ENCODE measurements around the gene STAG1. TPM values are rescaled to one million over a fixed set of nuclear protein-coding genes. Genes with fewer than 3 reads are reported as not detected.

Gene STAG1
- total RNA-seq, 1 donor from 2014 or later = 57.1 TPM

DNA sequence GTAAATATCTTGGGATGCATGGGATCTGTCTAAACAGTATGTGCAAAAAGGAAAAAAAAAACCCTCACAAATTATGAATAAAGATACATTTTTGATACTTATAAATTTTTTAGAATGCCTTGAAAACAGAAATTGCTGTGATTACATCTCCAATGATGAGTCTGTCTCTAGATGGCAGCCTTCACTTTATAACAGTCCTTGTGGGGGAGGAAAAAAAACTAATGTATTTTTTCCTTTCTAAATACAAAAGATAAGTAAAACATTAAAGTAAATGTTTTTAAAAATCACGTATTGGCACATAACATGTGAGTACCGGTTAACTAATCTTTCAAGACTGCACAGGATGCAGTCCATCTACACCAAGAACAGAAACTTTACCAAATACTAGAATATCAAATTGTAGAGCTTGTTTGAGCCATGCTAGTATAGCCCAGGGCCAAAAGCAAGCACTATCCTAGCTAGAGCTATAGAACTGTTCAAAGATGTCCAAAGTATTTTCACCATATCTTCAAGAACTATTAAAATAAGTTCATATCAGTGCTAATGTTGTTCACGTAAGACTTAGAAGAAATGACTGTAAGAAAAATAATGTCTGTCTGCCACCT is 206.4 kb downstream of the STAG1 start:
- ATAC-seq (ENCODE audit: low read depth) = no peak
- no peaks in the 10 kb centered on the region for H3K27me3 Mint-ChIP-seq
- ChIA-PET POLR2A (interaction anchor here (0.9 kb wide), 1 partner anchor 208 kb away, joined by 5 read pairs; no protein-coding TSS in a partner anchor), CTCF (interaction anchor here (4.0 kb wide), 1 partner anchor 207 kb away, joined by 13 read pairs; the partner anchor contains the start of gene STAG1)
- no peak overlapping the region for H3K4me3 Mint-ChIP-seq
- TF ChIP-seq, protein P1, sequence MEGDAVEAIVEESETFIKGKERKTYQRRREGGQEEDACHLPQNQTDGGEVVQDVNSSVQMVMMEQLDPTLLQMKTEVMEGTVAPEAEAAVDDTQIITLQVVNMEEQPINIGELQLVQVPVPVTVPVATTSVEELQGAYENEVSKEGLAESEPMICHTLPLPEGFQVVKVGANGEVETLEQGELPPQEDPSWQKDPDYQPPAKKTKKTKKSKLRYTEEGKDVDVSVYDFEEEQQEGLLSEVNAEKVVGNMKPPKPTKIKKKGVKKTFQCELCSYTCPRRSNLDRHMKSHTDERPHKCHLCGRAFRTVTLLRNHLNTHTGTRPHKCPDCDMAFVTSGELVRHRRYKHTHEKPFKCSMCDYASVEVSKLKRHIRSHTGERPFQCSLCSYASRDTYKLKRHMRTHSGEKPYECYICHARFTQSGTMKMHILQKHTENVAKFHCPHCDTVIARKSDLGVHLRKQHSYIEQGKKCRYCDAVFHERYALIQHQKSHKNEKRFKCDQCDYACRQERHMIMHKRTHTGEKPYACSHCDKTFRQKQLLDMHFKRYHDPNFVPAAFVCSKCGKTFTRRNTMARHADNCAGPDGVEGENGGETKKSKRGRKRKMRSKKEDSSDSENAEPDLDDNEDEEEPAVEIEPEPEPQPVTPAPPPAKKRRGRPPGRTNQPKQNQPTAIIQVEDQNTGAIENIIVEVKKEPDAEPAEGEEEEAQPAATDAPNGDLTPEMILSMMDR (IDR thresholded peaks at IDR 0.05) = no peak
- H3K36me3 Mint-ChIP-seq (ENCODE audit: low read depth) = peaks cover 25% of the 10 kb centered on the region
- intact Hi-C loops (cut with micrococcal nuclease) = loop anchor here (2.0 kb wide), 2 partner anchors 207 to 469 kb away; partner anchors contain the start of gene STAG1
- DNase-seq = no peak
- peaks cover 17% of the 10 kb centered on the region for H3K4me1 Mint-ChIP-seq
- no peaks in the 10 kb centered on the region for H3K9me3 Mint-ChIP-seq
- H3K27ac Mint-ChIP-seq = no peak overlapping the region

DNA sequence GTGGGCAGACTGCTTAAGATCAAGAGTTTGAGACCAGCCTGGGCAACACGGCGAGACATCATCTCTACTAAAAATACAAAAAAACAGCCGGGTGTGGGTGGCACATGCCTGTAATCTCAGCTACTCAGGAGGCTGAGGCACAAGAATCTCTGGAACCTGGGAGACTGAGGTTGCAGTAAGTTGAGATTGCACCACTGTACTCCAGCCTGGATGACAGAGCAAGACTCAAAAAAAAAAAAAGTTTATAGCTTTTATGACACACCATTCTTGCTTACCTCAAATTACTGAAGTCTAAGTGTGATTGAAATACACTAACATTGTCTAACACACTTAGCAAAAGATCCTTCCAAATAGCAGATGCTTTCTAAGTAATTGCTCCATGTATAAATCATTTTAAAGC is 207.6 kb downstream of the STAG1 start:
- Mint-ChIP-seq H3K4me3 (no peak overlapping the region), H3K4me1 (peaks cover 17% of the 10 kb centered on the region), H3K27me3 (no peaks in the 10 kb centered on the region), H3K27ac (no peak overlapping the region), H3K9me3 (no peaks in the 10 kb centered on the region), H3K36me3 (ENCODE audit: low read depth) (peaks cover 16% of the 10 kb centered on the region)
- TF ChIP-seq, protein P1 (IDR thresholded peaks at IDR 0.05) = no peak
- intact Hi-C loops (cut with micrococcal nuclease) = no loop called here
- DNase-seq (no peak), ATAC-seq (ENCODE audit: low read depth) (no peak)
- POLR2A ChIA-PET = no interaction called here
- CTCF ChIA-PET = interaction anchor here (0.7 to 1.0 kb wide), 2 partner anchors 43 to 208 kb away, joined by 3 read pairs; partner anchors contain the start of gene STAG1

DNA sequence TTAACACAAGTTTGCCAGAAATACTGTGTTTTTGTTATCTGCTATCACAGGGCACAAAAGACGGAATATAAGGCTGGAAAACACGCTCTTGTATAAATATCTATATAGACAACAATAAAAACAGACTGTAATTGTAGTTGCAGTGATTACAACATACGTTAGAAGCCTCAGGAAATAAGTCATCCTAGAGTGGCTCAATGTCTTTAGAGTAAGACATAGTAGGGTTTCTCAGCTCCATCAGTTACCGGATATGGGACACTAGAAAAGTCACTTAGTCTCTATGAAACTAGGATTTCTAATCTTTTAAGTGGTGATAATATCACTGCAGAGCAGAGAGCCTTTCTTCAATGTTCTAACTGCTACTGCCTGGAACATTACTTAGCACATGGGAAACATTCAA is 208.8 kb downstream of the STAG1 start:
- Mint-ChIP-seq H3K27ac (no peak overlapping the region), H3K4me3 (no peak overlapping the region), H3K4me1 (peaks cover 12% of the 10 kb centered on the region), H3K36me3 (ENCODE audit: low read depth) (peaks cover 15% of the 10 kb centered on the region), H3K9me3 (no peaks in the 10 kb centered on the region), H3K27me3 (no peaks in the 10 kb centered on the region)
- ChIA-PET POLR2A (no interaction called here), CTCF (no interaction called here)
- TF ChIP-seq, protein P1 (IDR thresholded peaks at IDR 0.05) = no peak
- DNase-seq (no peak), ATAC-seq (ENCODE audit: low read depth) (no peak)
- intact Hi-C loops (cut with micrococcal nuclease) = no loop called here

DNA sequence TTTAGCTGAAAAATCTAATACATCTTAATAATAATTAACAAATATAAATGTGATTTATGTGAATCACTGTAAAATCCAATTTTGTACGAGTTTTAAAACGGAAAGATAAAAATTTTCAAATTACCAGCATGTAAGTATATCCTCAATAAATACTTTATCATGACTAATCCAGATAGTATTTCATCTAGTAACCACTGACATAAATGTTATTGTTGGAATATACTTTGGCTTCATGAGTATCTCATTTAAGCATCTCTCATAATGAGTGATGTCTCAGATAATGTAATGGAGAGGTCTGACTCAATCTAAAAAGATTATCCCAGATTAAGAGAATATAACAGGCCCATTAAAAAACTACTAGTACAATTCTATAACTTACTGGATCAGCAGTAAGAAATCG is 216.3 kb downstream of the STAG1 start:
- DNase-seq (no peak), ATAC-seq (ENCODE audit: low read depth) (no peak)
- Mint-ChIP-seq H3K9me3 (peaks cover 10% of the 10 kb centered on the region), H3K27me3 (no peaks in the 10 kb centered on the region), H3K4me1 (peaks cover 3% of the 10 kb centered on the region), H3K4me3 (no peak overlapping the region), H3K36me3 (ENCODE audit: low read depth) (peaks cover 44% of the 10 kb centered on the region), H3K27ac (no peak overlapping the region)
- TF ChIP-seq, protein P1 (IDR thresholded peaks at IDR 0.05) = no peak
- POLR2A ChIA-PET = no interaction called here
- CTCF ChIA-PET = no interaction called here
- intact Hi-C loops (cut with micrococcal nuclease) = no loop called here

- peaks cover 3% of the 10 kb centered on the region for H3K4me1 Mint-ChIP-seq
- ATAC-seq (ENCODE audit: low read depth) (no peak), DNase-seq (no peak)
- CTCF ChIA-PET = no interaction called here
- TF ChIP-seq, protein P1 (IDR thresholded peaks at IDR 0.05) = no peak
- peaks cover 22% of the 10 kb centered on the region for H3K9me3 Mint-ChIP-seq
- POLR2A ChIA-PET = interaction anchor here (0.7 kb wide), 1 partner anchor 126 kb away, joined by 3 read pairs; no protein-coding TSS in a partner anchor
- intact Hi-C loops (cut with micrococcal nuclease) = no loop called here
- no peaks in the 10 kb centered on the region for H3K27me3 Mint-ChIP-seq
- no peak overlapping the region for H3K4me3 Mint-ChIP-seq
- peaks cover 65% of the 10 kb centered on the region for H3K36me3 Mint-ChIP-seq (ENCODE audit: low read depth)
- H3K27ac Mint-ChIP-seq = no peak overlapping the region
Observed at GRCh38 chr3:136532766-136533165, 219.4 kb downstream of the STAG1 start.

Data from activated B cell treated with CpG ODN at 0.5 μM for 24 hours (primary cell).